ENCODE measurements around the gene MAEA.

MAEA gene

DNA sequence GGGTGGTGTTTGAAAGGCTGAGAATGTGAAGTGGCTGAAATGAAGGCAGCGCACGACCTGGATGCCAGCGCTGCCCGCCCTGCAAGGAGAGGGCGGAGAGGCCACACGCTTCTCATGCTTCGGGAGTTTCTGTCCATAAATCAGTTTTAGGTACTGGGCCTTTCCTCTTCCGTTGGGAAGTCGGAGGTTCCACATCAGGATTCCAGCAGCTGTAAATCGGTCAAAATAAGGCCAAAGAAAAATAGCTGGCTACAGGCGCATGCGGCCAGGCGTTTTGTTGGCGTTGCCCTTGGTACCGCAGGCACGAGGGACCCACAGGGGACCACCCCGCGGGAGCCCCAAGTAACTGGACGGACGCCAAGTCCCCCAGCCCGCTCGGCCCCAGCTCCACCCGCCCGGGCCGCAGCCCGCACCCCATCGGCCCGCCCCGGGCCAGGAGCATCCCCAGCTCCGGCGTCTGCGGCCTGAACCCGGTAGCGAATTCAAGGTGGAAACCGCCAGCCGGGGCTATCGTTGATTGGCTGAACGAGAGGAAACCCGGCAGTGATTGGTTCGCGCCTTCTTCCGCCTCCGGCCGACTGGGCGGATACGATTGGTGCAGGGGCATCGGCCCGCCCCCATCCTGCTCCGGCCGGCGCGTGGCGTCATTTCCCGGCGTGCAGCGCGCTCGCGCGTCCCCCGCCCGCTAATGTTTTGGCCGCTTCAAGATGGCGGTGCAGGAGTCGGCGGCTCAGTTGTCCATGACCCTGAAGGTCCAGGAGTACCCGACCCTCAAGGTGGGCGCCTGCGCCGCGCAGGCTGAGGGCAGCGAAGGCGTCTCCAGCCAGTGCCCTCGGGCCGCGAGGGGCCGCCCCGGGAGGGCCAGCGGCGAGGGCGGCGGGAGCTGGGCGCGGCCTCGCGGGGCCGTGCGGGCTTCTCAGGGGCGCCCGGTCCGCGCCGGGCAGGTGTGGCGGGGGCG lies at the start of gene MAEA:
MAEA (plus strand) TSS at position 685 of the 958 bp plus-strand sequence; CDS start at position 708, 23 bp downstream.
- DNase-seq (ENCODE audit: low read depth): peak; percentile 94

DNA sequence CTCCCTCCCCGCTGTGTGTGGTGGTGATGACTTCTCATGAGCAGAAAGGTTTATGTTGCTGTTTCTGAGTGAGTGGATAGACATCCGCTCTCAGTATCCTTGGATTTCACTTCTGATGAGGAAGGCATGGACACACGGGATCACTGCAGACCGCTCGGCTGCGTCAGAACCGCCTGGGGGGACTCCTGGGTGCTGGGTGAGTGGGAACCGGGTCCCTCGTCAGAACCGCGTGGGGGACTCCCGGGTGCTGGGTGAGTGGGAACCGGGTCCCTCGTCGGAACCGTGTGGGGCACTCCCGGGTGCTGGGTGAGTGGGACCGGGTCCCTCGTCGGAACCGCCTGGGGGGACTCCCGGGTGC lies 49.8 kb upstream of the MAEA start:
- no peak for DNase-seq (ENCODE audit: low read depth)

DNA sequence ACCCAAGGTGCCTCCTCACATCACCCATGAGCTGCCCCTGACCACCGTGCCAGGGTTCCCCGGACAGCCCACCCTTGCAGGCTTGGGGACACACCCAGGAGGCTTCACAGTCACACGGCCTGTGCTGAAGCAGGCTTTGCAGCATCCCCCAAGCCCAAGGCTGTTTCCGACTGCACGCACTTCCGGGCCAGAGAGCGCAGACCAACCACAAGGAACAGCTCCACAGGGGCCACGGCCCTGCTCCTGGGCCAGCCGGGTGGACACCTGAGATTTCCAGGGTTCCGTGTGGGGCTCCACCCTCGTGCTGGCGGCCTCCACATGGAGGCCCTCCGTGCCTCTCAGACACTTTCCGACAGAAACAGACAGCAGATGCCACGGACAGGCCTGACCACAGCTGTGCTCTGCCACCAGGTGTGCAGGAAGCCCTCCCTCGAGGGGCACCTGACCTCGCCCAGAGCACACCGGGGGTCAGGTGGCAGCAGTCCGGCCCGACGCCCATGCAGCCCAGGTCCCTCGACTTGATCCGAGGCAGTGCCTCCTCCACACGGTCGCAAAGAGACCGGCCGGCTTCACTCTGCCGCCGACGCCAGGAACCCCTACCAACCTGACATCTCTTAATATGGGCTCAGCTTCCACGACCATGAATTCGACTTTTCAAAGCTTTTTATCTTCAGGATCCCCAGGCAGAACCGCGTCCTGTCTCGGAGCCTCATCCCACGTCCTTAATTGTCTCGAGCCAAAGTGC lies 48.8 kb upstream of the MAEA start:
- no peak for DNase-seq (ENCODE audit: low read depth)

DNA sequence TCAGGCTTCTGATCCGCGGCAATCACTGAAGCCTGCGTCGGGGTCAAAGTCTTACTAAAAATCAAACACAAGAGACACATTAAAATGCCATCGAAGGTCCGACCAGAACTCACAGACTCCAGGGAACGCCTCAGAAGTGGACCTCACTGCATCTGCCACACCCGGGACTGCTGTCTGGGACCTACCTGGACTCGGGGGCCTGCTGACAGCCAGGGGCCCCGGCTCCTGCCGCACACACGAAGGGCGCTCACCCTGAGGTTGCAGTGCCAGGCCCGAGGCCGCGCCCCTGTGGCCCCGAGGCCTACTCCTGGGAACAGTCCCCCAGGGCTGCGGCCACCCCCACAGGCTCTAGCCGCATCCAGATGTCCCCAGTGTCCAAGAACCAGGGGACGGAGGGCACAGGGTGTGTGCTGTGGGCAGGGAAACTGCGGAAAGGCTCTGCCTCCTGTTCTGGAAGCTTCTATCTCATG lies 48.2 kb upstream of the MAEA start:
- no peak for DNase-seq (ENCODE audit: low read depth)

DNA sequence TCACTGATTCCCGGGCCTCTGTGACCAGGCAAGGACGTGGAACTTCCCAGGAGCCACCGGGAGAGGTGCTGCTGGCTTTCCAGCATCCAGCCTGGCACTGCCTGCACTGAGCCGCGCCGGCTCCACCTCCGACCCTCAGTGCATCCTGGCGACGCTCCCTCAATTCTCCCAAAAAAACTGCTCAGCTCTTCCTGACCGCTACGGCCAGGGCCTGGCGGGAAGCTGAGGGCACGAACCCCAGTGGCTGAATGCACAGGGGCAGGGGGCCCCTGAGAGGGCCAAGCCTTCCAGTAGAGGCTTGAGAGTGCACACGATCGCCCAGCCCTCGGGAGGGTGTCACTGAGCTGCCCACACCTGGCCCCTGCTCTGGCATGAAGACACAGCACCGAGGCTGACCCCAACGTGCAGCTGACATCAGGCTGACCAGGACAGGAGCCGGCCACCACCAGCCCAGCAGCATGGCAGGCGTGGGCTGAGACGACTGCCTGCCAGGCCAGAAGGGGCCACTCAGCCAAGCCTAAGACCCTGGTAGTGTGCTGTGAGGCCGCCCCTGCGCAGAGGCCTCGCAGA lies 47.7 kb upstream of the MAEA start:
- DNase-seq (ENCODE audit: low read depth): no peak

DNA sequence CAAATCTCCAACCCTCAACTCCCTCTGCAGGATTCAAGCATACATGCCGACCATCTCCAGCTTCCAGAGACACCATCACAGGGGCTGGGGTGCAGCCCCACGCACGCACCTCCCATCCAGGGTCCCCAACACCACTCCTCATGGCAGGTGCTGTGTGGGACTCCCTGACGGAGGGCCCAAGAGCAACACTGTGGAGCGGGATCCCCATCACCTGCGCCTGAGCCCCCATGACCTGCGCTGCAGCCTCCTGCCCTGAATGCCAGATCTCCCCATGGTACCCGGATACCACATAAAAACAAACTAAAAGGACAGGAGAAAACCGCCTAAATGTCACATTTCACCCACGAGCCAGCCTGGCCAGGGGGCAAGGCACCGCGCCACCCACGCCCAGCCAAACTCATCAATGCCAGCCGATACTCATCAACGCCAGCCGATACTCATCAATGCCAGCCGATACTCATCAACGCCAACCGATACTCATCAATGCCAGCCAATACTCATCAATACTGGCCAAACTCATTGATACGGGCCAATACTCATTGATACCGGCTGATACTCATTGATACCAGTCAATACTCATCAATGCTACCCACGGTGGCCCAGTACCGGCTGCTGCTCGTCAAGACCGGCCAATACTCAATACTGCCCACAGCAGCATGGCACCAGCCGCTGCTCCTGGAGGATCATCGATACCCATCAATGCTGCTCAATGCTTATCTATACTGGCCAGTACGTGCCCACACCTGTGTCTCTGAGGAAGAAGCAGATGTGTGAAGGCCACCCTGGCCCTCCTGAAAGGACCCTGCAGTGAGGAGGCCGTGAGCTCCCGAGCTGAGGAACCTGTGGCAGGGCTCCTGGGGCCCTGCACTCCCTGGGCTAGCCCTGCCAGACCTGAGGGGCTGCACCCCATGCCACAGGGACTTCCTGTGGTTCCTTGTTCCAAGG lies 46.9 kb upstream of the MAEA start:
- DNase-seq (ENCODE audit: low read depth): no peak

DNA sequence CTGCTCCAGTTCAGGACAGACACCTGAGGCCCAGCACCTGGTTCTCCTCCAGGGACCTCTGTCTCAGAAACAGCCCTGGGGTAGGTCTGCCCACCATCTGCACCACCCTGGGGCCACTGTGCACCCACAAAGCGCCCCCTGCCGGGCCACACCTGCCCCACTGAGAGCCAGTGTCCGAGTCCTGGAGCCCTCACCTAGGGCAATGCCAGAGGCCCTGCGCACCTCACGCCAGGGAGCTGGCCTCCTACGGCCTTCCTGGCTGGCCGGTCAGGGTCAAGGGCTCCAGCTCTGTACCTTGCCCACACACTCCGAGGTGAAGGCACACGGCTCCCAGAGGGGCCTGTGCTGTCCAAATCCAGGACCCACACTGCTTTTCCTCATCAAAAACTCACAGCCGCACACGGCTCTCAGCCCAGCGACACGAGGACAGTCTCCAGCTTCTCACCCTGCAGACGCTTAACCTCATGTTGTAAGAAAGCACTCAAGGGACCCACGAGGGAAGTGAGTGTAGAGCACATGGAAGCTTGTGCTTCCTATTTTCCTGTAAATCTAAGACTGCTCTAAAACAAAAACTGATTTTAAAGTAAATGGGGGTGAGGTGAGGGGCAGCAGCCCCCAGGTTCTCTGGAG lies 46.1 kb upstream of the MAEA start:
- no peak for DNase-seq (ENCODE audit: low read depth)

DNA sequence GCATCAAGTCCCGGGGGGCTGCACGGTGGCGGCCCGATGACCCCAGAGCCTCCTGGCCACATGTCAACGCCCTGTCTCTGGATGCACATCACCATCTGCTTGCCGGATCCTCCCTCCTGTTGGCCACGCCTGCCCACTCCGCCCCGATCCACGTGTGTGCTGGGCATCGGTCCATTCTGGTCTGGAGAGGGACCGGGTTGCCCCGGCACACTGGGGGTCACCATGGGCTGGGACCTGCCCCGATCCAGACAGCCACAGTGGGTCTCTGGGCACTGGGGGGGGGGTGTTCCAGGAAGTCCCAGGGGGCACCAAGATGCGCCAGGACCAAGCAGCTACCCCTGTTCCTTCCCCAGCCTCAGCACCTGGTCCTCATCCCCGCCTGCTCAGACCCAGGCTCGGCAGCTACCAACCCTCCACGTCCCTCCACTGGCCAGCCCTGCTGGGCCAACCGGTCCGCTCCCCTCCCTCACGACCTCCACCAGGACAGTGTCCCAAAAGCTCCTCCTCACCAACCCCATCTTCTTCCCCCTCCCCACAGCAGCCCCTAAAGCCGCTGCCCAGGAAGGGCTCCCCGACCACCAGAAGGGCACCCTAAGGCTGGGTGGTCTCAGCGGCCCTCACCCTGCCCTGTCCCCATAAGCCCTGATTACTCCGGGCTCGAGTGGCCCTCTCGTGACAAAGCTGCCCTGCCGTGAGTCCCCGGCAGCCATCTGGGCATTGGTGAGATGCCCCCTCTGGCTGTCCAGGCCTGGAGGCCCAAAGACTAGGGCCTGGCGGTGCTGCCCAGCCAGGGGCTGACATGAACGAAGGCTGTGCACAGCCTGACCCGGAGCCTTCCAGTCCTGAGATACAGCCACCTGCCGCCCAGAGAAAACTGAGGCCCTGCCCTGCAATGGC lies 45.4 kb upstream of the MAEA start:
- no peak for DNase-seq (ENCODE audit: low read depth)

DNA sequence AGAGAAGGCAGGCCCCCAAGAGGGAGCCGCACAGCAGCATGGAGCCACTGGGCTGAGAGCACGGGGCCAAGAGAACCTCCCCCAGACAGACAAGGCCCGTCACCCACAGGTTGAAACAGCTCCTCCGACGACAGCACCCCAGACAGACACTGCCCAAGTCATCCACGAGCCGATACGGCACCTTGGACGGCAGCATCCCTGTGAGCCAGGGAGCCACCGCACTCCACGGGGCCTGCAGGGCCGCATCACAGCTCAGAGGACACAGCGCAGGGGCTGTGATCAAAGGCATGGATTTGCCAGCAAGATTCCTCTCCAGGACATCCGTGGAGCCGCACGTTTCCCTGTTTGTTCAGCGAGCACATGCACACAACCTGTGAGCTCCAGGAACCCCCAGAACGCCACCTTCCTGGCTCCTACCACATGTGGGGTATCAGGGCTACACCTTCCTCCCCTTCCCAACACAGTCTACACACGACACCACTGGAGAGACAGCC lies 44.7 kb upstream of the MAEA start:
- no peak for DNase-seq (ENCODE audit: low read depth)

DNA sequence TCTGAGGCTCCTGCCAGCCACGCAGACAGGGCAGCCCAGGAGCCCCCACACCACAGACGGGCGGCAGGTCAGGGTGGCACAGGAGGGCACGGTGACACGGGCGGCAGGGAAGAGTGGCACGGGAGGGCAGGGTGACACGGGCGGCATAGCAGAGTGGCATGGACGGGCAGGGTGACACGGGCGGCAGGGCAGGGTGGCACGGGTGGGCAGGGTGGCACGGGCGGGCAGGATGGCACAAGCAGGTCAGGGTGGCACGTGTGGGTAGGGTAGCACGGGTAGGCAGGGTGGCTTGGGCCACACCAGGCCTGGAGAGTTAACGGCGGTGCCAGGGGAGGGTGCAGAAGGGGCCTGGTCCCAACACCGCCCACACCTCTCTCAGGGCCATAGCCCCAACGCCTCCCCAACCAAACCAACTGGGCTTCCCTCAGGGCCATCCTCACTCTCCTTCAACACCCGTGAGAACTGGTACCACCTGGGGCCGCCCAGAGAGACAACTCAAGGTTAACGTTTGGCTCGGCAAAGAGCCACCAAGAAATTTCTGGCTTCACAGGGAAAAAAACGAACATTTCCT lies 44.1 kb upstream of the MAEA start:
- no peak for DNase-seq (ENCODE audit: low read depth)

DNA sequence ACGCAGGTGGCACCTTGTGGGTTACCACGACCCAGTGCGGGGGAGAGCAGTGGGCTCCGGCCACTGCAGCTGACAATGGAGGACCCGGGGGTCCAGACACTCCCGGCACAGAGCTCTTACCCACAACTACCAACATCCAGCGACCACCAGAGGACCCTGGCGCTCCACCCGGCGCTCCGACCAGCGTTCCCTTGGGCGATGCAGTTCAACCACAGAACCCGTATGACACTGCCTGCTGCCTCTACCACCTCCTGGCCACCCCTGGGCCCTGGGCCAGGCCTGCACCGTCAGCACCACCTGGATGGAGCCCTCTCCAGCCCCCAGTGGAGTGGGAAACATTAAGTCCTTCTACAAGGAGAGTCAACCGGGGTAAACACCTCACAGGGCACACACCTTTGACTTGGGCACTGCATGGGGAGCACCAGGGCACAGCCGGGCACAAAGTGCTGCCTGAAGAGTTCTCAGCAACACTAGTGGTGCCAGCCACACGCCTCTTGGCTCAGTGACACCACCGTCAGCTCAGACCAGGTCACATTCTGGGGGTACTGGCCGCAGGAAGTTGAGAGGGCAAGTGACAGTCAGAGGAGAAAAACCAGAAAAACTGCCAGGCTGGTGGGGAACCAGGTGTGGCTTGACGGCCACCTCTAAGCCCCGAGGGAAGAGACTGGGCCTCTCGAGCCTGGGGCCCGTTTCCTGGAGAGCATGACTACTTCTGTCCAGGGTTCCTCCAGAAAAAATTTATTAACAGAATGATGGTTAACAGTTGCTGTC lies 43.4 kb upstream of the MAEA start:
- no peak for DNase-seq (ENCODE audit: low read depth)

DNA sequence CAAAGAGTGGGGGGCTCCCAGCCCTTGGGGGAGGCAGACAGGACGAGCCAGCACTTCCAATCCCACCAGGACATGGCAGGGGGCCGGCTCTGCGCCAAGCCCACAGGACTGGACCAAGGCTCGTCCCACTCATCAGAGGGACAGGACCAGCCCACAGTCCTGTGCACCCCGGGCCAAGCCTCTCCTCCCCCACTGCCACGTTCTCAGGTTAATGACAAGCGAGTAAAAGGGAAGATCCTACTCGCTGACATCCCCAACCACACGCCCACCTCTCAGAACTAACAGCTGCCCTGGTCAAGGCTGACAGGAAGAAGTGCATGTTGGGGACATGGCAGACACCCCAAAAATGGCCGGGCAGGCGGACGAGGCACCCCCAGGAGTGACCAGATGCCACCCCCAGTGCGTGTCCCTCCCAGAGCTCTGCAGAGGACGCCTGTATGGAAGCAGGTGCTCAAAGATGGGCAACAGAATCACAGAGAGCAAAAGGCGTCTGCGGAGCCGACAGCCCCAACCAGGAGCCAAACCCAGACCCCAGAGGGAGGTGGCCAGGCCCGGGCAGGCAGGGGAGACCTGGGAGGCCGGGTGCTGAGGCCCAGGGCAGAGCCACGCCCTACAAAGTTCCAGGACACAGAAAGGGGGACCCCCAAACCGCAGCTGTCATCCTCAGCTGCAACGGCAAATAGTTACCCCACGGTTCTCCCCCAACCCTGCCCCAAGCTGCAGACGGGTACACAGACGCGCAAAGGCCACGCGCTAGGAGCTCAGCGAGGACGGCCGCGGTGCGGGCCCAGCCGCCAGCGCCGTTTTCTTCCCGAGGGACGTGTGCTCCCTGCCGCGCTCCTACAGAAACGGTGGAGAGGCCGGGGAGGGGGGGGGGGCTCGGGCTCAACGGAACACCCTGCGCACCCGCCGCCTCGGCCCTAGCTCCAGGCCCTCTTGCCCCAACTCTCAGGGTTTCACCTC lies 42.5 kb upstream of the MAEA start:
- no peak for DNase-seq (ENCODE audit: low read depth)

DNA sequence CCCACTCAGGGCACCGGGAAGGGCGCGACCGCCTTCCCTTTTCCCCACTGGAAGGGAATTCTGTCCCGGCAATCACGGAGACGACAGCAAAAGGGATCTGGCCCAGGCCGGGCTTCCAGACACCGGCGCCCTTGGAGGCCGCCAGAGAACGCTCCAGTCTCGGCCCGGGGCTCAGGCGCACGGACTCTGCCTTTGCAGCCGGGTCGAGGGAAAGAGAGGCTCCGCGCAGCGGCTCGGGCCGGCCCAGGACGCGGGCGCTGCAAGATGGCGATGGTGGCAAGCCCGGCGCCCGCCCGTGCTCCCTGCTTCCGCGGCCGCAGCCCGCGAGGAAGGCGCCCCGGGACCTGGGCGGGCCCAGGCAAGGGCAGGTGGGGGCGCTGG lies 41.8 kb upstream of the MAEA start:
- no peak for DNase-seq (ENCODE audit: low read depth)

DNA sequence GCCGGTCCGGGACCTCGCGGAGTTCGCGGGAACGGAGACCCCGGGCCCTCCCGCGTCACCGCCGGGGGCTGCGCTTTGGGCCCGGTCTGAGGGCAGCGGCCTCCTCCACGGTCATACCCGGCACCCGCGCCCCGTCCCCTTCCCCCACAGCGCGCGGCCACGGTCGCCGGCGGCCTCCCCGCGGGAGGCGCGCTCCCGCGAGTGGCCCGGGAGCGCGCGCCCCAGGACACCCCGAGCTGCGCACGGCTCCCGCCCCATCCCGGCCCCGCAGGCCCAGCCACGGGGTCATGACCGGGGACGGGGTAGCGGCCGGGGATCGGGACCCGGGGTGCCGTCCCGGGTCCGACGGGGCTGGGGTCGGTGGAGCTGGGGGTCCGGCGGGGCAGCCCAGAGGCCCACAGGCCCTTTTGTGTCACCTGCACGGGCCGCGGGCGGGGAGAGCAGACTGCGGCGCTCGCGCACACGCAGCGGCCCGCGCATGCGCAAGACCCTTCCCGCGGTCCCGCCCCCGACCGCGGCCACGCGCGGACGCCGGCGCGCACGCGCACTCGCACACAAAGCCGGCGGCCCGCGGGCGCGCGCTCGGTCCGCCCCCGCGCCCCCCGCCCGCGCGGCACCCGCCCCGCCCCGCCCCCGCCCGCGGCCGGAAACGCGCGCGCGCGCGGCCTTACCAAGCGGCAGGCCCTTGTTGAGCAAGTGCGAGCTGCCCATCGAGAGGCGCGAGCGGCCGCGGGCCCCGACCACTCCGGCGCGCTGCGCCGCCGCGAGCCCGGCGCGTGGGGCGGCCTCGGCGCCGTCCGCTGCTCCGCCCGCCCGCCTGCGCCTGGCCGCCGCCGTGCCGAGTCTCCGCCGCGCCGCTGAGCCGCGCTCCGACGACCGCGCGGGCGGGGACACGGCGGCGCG lies 41.2 kb upstream of the MAEA start, which contains the start of gene CTBP1:
CTBP1 (minus strand) TSS at position 886 of the 903 bp plus-strand sequence. CDS start 7,799 bp downstream, outside the sequence.
- peak; percentile 47 for DNase-seq (ENCODE audit: low read depth)

DNA sequence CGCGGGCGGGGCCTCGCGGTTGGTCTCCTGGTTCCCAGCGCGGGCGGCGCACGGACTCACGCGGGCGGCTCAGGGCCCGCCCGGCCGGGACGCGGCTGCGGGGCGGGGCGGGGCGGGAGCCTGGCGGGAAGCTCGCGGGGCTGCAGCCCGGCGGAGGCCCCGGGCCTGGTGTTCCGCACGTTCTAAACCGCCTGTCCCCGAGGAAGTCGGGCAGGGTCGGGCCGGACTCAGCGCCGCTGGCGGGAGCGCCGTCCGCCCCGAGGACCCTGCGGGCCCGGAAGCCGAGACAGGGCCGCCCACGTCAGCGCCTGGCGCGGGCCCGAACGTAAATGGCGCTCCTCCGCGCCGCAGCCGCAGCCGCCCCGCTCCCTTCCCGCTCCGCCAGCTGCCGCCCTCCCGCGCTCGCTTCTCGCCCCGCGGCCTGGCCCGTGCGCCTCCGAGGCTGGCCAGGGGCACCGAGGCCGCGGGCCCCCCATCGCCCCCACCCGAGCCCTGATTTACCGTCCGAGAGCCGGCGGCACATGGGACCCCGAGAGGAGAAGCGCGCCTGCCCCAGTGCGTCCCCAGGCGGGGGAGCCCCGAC lies 40.5 kb upstream of the MAEA start:
- DNase-seq (ENCODE audit: low read depth): peak; percentile 80

Data from stromal cell of bone marrow (primary cell).